SU-DHL-6 (cell line): ENCODE results near the gene NAV2.

Source experiments
- H2AFZ ChIP-seq: fragments of 200-600 bp; sonication (generic); 2 replicates; pipeline ENCODE4 v1.6.1; 2014; ENCODE audit warnings: low read depth, mild to moderate bottlenecking, moderate library complexity, mixed read lengths, antibody characterized with exemption, low read length; ENCODE audit not compliant: severe bottlenecking
- H3F3A ChIP-seq: fragments of 200-600 bp; shearing (Covaris generic); 2 replicates; pipeline ENCODE4 v1.6.0; 2016; ENCODE audit warnings: antibody characterized with exemption, mild to moderate bottlenecking; ENCODE audit not compliant: insufficient read depth
- H3K27ac ChIP-seq: fragments of 200-600 bp; sonication (generic); 2 replicates; pipeline ENCODE4 v1.5.1; 2016; ENCODE audit warnings: low read depth, mild to moderate bottlenecking, low read length, moderate library complexity, mixed read lengths
- H3K27me3 ChIP-seq: fragments of 200-600 bp; sonication (generic), shearing (Covaris generic); 2 replicates; pipeline ENCODE4 v1.6.0; 2014; ENCODE audit warnings: mild to moderate bottlenecking, low read length
- H3K36me3 ChIP-seq: fragments of 200-600 bp; sonication (generic); 2 replicates; pipeline ENCODE4 v1.6.1; 2014; ENCODE audit warnings: mild to moderate bottlenecking, low read length, mixed read lengths
- H3K4me2 ChIP-seq: fragments of 300-600, 200-600 bp; shearing (Covaris generic), sonication (generic); 2 replicates; pipeline ENCODE4 v1.6.0; 2014; ENCODE audit warnings: low read length, low read depth, mild to moderate bottlenecking; ENCODE audit not compliant: poor library complexity, severe bottlenecking
- H3K4me3 ChIP-seq: fragments of 200-600 bp; sonication (generic); 2 replicates; pipeline ENCODE4 v1.5.1; 2014; ENCODE audit warnings: antibody characterized with exemption, low read length, mild to moderate bottlenecking, mixed read lengths; ENCODE audit not compliant: insufficient read depth, poor library complexity, severe bottlenecking
- H3K79me2 ChIP-seq: fragments of 200-600 bp; sonication (generic); 2 replicates; pipeline ENCODE4 v1.6.1; 2014; ENCODE audit warnings: mild to moderate bottlenecking, low read length, moderate library complexity; ENCODE audit not compliant: insufficient read depth
- H3K9ac ChIP-seq: fragments of 200-600 bp; sonication (generic); 2 replicates; pipeline ENCODE4 v1.7.0; 2014; ENCODE audit warnings: mild to moderate bottlenecking, low read length
- H3K9me2 ChIP-seq: fragments of 200-600 bp; sonication (generic); replicated peaks from 2 replicates; pipeline ENCODE4 v1.6.1; 2014; ENCODE audit warnings: low read length; ENCODE audit not compliant: insufficient read depth
- H3K9me3 ChIP-seq: fragments of 200-600 bp; sonication (generic); 2 replicates; pipeline ENCODE4 v1.6.1; 2014; ENCODE audit warnings: low read length, mixed read lengths; ENCODE audit not compliant: insufficient read depth
- H4K20me1 ChIP-seq: fragments of 200-600 bp; sonication (generic); 2 replicates; pipeline ENCODE4 v1.6.1; 2014; ENCODE audit warnings: low read depth, mild to moderate bottlenecking, antibody characterized with exemption, low read length, moderate library complexity, mixed read lengths
- CTCF ChIP-seq: fragments of 200-600 bp; sonication (generic); IDR thresholded peaks from one replicate; pipeline ENCODE4 v1.5.1; 2017; ENCODE audit warnings: antibody characterized with exemption, mild to moderate bottlenecking, low read length, moderate library complexity; ENCODE audit not compliant: insufficient read depth, poor library complexity, severe bottlenecking
- EZH2phosphoT487 ChIP-seq: fragments of 200-600 bp; sonication (generic), shearing (Covaris generic); conservative IDR thresholded peaks from 2 replicates; pipeline ENCODE4 v1.6.1; 2018; ENCODE audit warnings: mild to moderate bottlenecking, antibody characterized with exemption, low read length, moderate library complexity, mixed read lengths

The NAV2 gene

GRCh38 chr11:20033806-20034205, 321.2 kb downstream of the NAV2 start:
- no peaks in the 10 kb centered on the region for H3K79me2 ChIP-seq

GRCh38 chr11:20034941-20035340, 322.3 kb downstream of the NAV2 start:
- Histone ChIP-seq H3K9me2 (no peaks in the 10 kb centered on the region), H3K27ac (no peak overlapping the region), H4K20me1 (no peaks in the 10 kb centered on the region), H3K4me3 (no peak overlapping the region), H3K9ac (no peak overlapping the region), H3K36me3 (no peaks in the 10 kb centered on the region), H2AFZ (no peak overlapping the region), H3F3A (no peaks in the 10 kb centered on the region), H3K4me2 (no peak overlapping the region), H3K9me3 (no peaks in the 10 kb centered on the region), H3K27me3 (peaks cover 5% of the 10 kb centered on the region; the same call in 1 of the 2 replicates), H3K79me2 (no peaks in the 10 kb centered on the region)
- TF ChIP-seq CTCF: no peak
- no peak for TF ChIP-seq EZH2phosphoT487

More at GRCh38 chr11:20033806-20034205, 321.2 kb downstream of the NAV2 start:
- Histone ChIP-seq H3K9me2 (no peaks in the 10 kb centered on the region), H3K9me3 (no peaks in the 10 kb centered on the region), H3K36me3 (no peaks in the 10 kb centered on the region), H3K27me3 (peaks cover 5% of the 10 kb centered on the region; the same call in 1 of the 2 replicates), H3K9ac (no peak overlapping the region), H3K4me2 (no peak overlapping the region), H3F3A (no peaks in the 10 kb centered on the region), H3K4me3 (no peak overlapping the region), H4K20me1 (no peaks in the 10 kb centered on the region), H2AFZ (no peak overlapping the region), H3K27ac (no peak overlapping the region)
- TF ChIP-seq CTCF: no peak
- TF ChIP-seq EZH2phosphoT487: no peak

GRCh38 chr11:20035375-20035700, 322.7 kb downstream of the NAV2 start:
- H4K20me1 ChIP-seq: no peaks in the 10 kb centered on the region
- no peak overlapping the region for H3K27ac ChIP-seq
- H3K9me2 ChIP-seq: no peaks in the 10 kb centered on the region
- no peaks in the 10 kb centered on the region for H3F3A ChIP-seq
- H3K27me3 ChIP-seq: peaks cover 5% of the 10 kb centered on the region; the same call in 1 of the 2 replicates
- no peak overlapping the region for H3K4me3 ChIP-seq
- H2AFZ ChIP-seq: no peak overlapping the region
- H3K79me2 ChIP-seq: no peaks in the 10 kb centered on the region
- H3K9me3 ChIP-seq: no peaks in the 10 kb centered on the region
- no peak overlapping the region for H3K9ac ChIP-seq
- no peaks in the 10 kb centered on the region for H3K36me3 ChIP-seq
- TF ChIP-seq CTCF (no peak), EZH2phosphoT487 (no peak)
- no peak overlapping the region for H3K4me2 ChIP-seq
